ENCODE data around the gene HOXC9. TPM values are rescaled to one million over a fixed set of nuclear protein-coding genes. Genes with fewer than 3 reads are reported as not detected.

The HOXC9 gene
- total and polyA plus RNA-seq, 9 of the 15 experiments (the other 6 are each of a cell fraction or from before 2014, with no cell fraction given) = 1.1 to 10.5 (median 9.3) TPM

- peak; percentile 13; the same call in 1 of the 2 replicates for TF ChIP-seq RBFOX2 (IDR thresholded peaks at IDR 0.05; ENCODE audit: low read depth, low read length)
- no peak for TF ChIP-seq MLLT1 (IDR thresholded peaks at IDR 0.05)
- no peak for TF ChIP-seq AFF4 (CRISPR knock-in tag; IDR thresholded peaks at IDR 0.05)
- 0 out of 2 replicates have a peak, but pooled peaks have one; percentile 45 for TF ChIP-seq RBM14 (IDR thresholded peaks at IDR 0.05; ENCODE audit: borderline replicate concordance, insufficient read depth, low read depth, low read length)
- no peak for TF ChIP-seq CHD1 (IDR thresholded peaks at IDR 0.05; ENCODE audit: low read length)
These were observed 2.5 kb upstream of the HOXC9 start (continued) for GRCh38 chr12:53997204-53998109.
